SK-N-SH treated with all-trans-retinoic acid at 6 μM for 48 hours (cell line): ENCODE measurements around the gene ATP5MC2.

ENCODE experiments used
- ATAC-seq: fragments of 200-7000 bp; cut with Tn5 transposase; 3 replicates; pipeline ENCODE4 v1.9.1; 2020; ENCODE audit warnings: mild to moderate bottlenecking, moderate library complexity
- BACH2 ChIP-seq: fragments of 250-450 bp; sonication (Bioruptor Pico); IDR thresholded peaks from 2 replicates; pipeline ENCODE4 v1.9.0; 2021; ENCODE audit warnings: mild to moderate bottlenecking, borderline replicate concordance
- OSR1 ChIP-seq: fragments of 250-450 bp; sonication (Bioruptor Pico); IDR thresholded peaks from 2 replicates; pipeline ENCODE4 v1.8.0; 2022; ENCODE audit warnings: moderate library complexity, mild to moderate bottlenecking, inconsistent platforms
- POU6F1 ChIP-seq: fragments of 250-450 bp; sonication (Bioruptor Pico); IDR thresholded peaks from 2 replicates; pipeline ENCODE4 v1.8.0; 2021; ENCODE audit warnings: low read depth, mild to moderate bottlenecking, moderate library complexity, borderline replicate concordance
- RARB ChIP-seq: fragments of 250-450 bp; sonication (Bioruptor Pico); IDR thresholded peaks from 2 replicates; pipeline ENCODE4 v1.8.0; 2021; ENCODE audit warnings: mild to moderate bottlenecking, moderate library complexity
- SNAI2 ChIP-seq: fragments of 250-450 bp; sonication (Bioruptor Pico); IDR thresholded peaks from 2 replicates; pipeline ENCODE4 v1.5.0; 2020; ENCODE audit warnings: mild to moderate bottlenecking, moderate library complexity
- TOX ChIP-seq: fragments of 250-450 bp; sonication (Bioruptor Pico); IDR thresholded peaks from 2 replicates; pipeline ENCODE4 v1.8.0; 2021; ENCODE audit warnings: mild to moderate bottlenecking, moderate library complexity, borderline replicate concordance
- ZC3H10 ChIP-seq: fragments of 250-450 bp; sonication (Bioruptor Pico); IDR thresholded peaks from 2 replicates; pipeline ENCODE4 v1.5.1; 2021; ENCODE audit warnings: mild to moderate bottlenecking, moderate library complexity
- ZFP3 ChIP-seq: fragments of 250-450 bp; sonication (Bioruptor Pico); IDR thresholded peaks from 2 replicates; pipeline ENCODE4 v1.5.0; 2020; ENCODE audit warnings: mild to moderate bottlenecking, moderate library complexity
- ZNF70 ChIP-seq: fragments of 450-650 bp; formaldehyde crosslinking; IDR thresholded peaks from 2 replicates; pipeline ENCODE4 v1.5.0; 2020; ENCODE audit warnings: mild to moderate bottlenecking, moderate library complexity
- TF ChIP-seq, protein P1 (sequence below): fragments of 250-450 bp; sonication (Bioruptor Pico); IDR thresholded peaks from 2 replicates; pipeline ENCODE4 v1.8.0; 2020; ENCODE audit warnings: mild to moderate bottlenecking, moderate library complexity, borderline replicate concordance
- TF ChIP-seq, protein P2 (sequence below): fragments of 250-450 bp; sonication (Bioruptor Pico); IDR thresholded peaks from 2 replicates; pipeline ENCODE4 v1.5.1; 2021; ENCODE audit warnings: mild to moderate bottlenecking, moderate library complexity

The ATP5MC2 gene

DNA sequence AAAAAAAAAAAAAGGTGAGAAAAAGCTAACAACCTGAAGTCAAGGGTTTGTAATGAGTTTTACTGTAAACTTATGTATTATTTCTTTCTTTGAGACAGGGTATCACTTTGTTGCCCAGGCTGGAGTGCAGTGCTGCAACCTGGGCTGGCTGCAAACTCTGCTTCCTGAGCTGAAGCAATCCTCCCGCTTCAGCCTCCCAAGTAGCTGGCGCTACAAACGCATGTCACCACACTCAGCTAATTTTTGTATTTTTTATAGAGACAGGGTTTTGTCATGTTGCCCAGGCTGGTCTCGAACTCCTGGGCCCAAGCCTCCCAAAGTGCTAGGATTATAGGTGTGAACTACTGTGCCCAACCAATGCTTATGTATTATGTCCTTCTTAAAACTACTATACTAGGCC is 58.9 kb downstream of the ATP5MC2 start:
- no peak for ATAC-seq
- TF ChIP-seq, protein P1, sequence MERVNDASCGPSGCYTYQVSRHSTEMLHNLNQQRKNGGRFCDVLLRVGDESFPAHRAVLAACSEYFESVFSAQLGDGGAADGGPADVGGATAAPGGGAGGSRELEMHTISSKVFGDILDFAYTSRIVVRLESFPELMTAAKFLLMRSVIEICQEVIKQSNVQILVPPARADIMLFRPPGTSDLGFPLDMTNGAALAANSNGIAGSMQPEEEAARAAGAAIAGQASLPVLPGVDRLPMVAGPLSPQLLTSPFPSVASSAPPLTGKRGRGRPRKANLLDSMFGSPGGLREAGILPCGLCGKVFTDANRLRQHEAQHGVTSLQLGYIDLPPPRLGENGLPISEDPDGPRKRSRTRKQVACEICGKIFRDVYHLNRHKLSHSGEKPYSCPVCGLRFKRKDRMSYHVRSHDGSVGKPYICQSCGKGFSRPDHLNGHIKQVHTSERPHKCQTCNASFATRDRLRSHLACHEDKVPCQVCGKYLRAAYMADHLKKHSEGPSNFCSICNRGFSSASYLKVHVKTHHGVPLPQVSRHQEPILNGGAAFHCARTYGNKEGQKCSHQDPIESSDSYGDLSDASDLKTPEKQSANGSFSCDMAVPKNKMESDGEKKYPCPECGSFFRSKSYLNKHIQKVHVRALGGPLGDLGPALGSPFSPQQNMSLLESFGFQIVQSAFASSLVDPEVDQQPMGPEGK (CRISPR knock-in tag), result no peak
- TF ChIP-seq RARB (no peak), SNAI2 (CRISPR knock-in tag) (no peak), ZFP3 (CRISPR knock-in tag) (no peak), OSR1 (CRISPR knock-in tag) (no peak), ZC3H10 (CRISPR knock-in tag) (no peak), ZNF70 (no peak), BACH2 (CRISPR knock-in tag) (no peak), TOX (CRISPR knock-in tag) (no peak), POU6F1 (CRISPR knock-in tag) (no peak)
- TF ChIP-seq, protein P2, sequence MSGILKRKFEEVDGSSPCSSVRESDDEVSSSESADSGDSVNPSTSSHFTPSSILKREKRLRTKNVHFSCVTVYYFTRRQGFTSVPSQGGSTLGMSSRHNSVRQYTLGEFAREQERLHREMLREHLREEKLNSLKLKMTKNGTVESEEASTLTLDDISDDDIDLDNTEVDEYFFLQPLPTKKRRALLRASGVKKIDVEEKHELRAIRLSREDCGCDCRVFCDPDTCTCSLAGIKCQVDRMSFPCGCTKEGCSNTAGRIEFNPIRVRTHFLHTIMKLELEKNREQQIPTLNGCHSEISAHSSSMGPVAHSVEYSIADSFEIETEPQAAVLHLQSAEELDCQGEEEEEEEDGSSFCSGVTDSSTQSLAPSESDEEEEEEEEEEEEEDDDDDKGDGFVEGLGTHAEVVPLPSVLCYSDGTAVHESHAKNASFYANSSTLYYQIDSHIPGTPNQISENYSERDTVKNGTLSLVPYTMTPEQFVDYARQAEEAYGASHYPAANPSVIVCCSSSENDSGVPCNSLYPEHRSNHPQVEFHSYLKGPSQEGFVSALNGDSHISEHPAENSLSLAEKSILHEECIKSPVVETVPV, result no peak
